Lower lobe of right lung (tissue), 2 donors: Measurements from ENCODE around the gene SNAPC2. TPM values are rescaled to one million over a fixed set of nuclear protein-coding genes. Genes with fewer than 3 reads are reported as not detected.

Source experiments
- ATAC-seq, 2 donors: fragments of 200-7000 bp; cut with Tn5 transposase; one replicate each; pipeline ENCODE4 v1.9.1; 2020 to 2022; ENCODE audit warnings: mild to moderate bottlenecking in 2 of 2, moderate library complexity in 2 of 2
- DNase-seq: peaks from one replicate; pipeline ENCODE4 v3.0.0-alpha.2; 2020
- H3K27ac ChIP-seq: fragments of 200-600 bp; one replicate; pipeline ENCODE4 v1.8.0; 2022
- H3K27me3 ChIP-seq: fragments of 200-600 bp; one replicate; pipeline ENCODE4 v1.8.0; 2022; ENCODE audit warnings: low read depth
- H3K36me3 ChIP-seq: fragments of 200-600 bp; one replicate; pipeline ENCODE4 v1.8.0; 2022; ENCODE audit warnings: mild to moderate bottlenecking
- H3K4me1 ChIP-seq: fragments of 200-600 bp; one replicate; pipeline ENCODE4 v1.8.0; 2022
- H3K4me3 ChIP-seq: fragments of 200-600 bp; one replicate; pipeline ENCODE4 v1.8.0; 2022; ENCODE audit warnings: mild to moderate bottlenecking
- H3K9me3 ChIP-seq: fragments of 200-600 bp; one replicate; pipeline ENCODE4 v1.8.0; 2022
- intact Hi-C: fragments of 100-400 bp; cut with DNase I; formaldehyde crosslinking; loops from one replicate; pipeline ENCODE4 v1.11.0; 2022
- long read RNA-seq: library from polyadenylated mRNA; unstranded; transcript quantifications from one replicate; pipeline ENCODE4 v2.0.0, GENCODE V29; 2021
- total RNA-seq: library from RNA; stranded (reverse); fragmentation: NEBNext Ultra II Directional; extraction: Animal tissue kit (Norgen Biotek cat#: 25700); gene quantifications from one replicate; pipeline ENCODE4 v1.2.1, GENCODE V29; 2021
- TF ChIP-seq, protein P1 (sequence below): fragments of 200-600 bp; IDR thresholded peaks from one replicate; pipeline ENCODE4 v1.8.0; 2022; ENCODE audit warnings: antibody characterized with exemption, mild to moderate bottlenecking
- donor health status: DM: no; HTN: yes; CAD: no; lungs with severe emphysema.

The SNAPC2 gene, protein sequence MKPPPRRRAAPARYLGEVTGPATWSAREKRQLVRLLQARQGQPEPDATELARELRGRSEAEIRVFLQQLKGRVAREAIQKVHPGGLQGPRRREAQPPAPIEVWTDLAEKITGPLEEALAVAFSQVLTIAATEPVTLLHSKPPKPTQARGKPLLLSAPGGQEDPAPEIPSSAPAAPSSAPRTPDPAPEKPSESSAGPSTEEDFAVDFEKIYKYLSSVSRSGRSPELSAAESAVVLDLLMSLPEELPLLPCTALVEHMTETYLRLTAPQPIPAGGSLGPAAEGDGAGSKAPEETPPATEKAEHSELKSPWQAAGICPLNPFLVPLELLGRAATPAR
- 17.6 TPM for total RNA-seq
- long read RNA-seq, transcript SNAPC2-206 (5 exons, 1,413 nt), result minor isoform, 17 of 55 reads
- long read RNA-seq, transcript SNAPC2-201 (5 exons, 1,542 nt), result major isoform, 18 of 55 reads
- long read RNA-seq, partial matches to known transcripts, result 15 of 55 reads
- long read RNA-seq, other reads (novel, unspliced or antisense), result 2 of 55 reads

DNA sequence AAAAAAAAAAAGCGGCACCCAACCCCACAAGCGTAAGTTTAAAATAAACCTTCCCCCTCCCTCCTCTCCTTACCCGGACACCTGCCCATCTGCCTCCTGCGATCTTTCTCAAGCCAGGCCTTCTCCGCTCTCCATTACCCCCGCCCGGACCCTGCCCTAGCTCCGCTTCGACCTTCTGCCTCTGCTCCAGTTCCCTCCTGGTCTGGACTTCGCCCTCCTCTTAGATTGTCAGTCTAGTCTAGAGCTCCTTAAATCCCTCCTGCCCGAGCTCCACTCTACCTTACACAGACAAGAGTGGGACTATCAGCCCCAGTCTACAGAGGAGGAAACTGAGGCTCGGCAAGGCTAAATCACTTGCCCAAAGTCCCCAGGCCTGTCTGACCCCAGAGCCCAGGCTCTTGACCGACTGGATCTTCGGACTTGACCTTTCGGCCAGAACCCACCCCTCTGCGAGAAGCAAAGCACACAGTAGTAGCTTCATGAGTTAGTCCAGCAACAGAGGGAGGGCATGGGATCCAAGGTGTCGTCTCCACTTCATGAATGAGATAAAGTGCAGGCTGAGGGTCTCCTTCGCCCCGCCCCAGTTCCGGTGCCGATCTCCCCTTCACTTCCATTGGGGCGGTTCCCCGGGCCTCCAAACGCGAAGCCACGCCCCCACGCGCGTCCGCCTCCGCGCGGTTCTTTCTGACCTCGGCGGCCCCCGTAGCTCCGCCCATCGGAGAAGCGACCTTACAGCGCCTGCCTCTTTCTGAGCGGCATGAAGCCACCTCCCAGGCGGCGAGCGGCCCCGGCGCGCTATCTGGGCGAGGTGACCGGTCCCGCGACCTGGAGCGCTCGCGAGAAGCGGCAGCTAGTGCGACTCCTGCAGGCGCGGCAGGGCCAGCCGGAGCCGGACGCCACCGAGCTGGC, at the start of gene SNAPC2:
TSS of gene SNAPC2 (plus strand) at position 729 of the 909 bp plus-strand sequence. CDS start at position 758, 29 bp downstream.
- Histone ChIP-seq H3K4me1 (peaks cover 57% of the 10 kb centered on the region), H3K36me3 (peaks cover 15% of the 10 kb centered on the region), H3K27me3 (peaks cover 40% of the 10 kb centered on the region), H3K9me3 (no peaks in the 10 kb centered on the region), H3K27ac (peak within 1 kb of the TSS; percentile 83), H3K4me3 (peak within 1 kb of the TSS; percentile 80)
- peak; percentile 82 to 84 for ATAC-seq
- intact Hi-C loops, result no loop called here
- peak; percentile 98 for DNase-seq
- TF ChIP-seq, protein P1, sequence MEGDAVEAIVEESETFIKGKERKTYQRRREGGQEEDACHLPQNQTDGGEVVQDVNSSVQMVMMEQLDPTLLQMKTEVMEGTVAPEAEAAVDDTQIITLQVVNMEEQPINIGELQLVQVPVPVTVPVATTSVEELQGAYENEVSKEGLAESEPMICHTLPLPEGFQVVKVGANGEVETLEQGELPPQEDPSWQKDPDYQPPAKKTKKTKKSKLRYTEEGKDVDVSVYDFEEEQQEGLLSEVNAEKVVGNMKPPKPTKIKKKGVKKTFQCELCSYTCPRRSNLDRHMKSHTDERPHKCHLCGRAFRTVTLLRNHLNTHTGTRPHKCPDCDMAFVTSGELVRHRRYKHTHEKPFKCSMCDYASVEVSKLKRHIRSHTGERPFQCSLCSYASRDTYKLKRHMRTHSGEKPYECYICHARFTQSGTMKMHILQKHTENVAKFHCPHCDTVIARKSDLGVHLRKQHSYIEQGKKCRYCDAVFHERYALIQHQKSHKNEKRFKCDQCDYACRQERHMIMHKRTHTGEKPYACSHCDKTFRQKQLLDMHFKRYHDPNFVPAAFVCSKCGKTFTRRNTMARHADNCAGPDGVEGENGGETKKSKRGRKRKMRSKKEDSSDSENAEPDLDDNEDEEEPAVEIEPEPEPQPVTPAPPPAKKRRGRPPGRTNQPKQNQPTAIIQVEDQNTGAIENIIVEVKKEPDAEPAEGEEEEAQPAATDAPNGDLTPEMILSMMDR, result no peak

DNA sequence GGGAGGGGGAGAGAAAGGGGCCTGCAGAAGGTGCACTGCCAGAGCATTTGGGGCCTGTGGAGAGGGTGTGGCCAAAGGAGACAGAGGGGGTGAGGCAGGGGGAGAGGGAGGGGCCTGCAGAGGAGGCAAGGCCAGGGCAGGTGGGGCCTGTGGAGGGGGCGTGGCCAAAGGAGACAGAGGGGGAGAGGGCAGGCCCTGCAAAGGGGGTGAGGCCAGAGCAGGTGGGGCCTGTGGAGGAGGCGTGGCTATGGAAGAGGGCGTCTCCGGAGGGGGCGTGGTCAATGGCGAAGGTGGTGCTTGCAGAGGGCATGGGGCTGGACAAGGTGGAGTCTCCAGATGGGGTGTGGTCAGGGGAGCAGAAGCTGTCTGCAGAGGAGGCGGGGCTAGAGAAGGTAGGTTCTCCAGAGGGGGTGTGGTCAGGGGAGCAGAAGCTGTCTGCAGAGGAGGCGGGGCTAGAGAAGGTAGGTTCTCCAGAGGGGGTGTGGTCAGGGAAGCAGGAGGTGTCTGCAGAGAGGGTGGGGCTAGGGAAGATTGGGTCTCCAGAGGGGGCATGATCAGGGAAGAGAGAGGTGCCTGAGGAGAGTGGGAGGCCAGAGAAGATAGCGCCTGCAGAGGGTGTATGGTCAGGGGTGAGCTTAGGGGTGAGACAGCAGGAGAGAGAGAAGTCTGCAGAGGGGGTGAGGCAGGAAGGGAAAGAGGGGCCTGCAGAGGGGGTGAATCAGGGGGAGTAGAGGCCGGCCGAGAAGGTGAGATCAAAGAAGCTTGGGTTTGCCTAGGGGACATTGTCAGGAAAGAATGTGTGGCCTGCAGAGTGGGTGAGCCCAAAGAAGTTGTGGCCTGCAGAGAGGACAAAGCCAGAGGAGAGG, 49.3 kb upstream of the SNAPC2 start:
- DNase-seq, result no peak
- no peaks in the 10 kb centered on the region for H3K9me3 ChIP-seq
- peaks cover 31% of the 10 kb centered on the region for H3K27me3 ChIP-seq
- intact Hi-C loops, result no loop called here
- no peak for ATAC-seq
- no peaks in the 10 kb centered on the region for H3K36me3 ChIP-seq
- H3K4me1 ChIP-seq, result peaks cover 45% of the 10 kb centered on the region
- H3K27ac ChIP-seq, result no peak overlapping the region
- TF ChIP-seq, protein P1, result no peak
- H3K4me3 ChIP-seq, result no peak overlapping the region

DNA sequence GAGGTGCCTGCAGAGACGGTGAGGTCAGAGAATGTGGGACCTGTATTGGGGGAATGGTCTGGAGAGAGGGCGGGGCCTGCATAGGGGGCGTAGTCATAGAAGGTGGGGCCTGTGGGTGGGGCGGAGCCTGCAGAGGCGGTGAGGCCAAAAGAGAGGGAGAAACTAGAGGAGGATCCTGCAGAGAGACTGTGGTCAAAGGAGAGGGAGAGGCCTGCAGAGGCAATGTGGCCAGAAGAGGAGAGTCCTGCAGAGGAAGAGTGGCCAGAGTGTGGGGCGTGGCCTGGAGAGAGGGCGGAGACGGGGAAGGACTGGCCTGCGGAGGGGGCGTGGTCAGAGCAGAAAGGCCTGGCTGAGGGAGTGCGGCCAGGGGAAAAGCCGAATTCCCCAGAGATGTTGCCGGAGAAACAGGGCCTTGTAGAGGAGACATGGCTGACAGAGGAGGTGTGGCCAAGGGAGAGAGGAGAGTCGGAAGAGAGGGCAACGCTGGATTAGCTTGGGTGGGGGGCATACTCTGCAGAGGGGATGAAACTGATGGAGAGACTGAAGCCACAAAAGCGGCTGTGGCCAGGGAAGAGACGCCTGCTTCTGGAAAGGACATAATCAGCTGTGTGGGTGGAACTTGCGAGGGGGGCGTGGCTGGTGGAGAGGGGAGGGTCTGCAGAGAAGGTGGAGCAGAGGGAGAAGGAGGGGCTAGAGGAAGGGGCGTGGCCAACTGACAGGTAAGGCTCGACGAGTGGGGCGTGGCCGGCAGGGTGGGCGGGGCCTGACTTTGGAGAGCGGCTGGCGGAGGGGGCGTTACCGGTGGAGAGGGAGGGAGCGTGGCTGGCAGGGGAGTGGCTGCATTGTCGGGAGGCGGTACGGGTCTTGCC, 48.5 kb upstream of the SNAPC2 start:
- TF ChIP-seq, protein P1, result no peak
- Histone ChIP-seq H3K27me3 (peaks cover 31% of the 10 kb centered on the region), H3K4me3 (peak overlapping the region; percentile 29), H3K4me1 (peaks cover 45% of the 10 kb centered on the region), H3K36me3 (no peaks in the 10 kb centered on the region), H3K27ac (no peak overlapping the region), H3K9me3 (no peaks in the 10 kb centered on the region)
- DNase-seq (peak; percentile 96), ATAC-seq (peak; percentile 62 to 76)
- intact Hi-C loops, result no loop called here

DNA sequence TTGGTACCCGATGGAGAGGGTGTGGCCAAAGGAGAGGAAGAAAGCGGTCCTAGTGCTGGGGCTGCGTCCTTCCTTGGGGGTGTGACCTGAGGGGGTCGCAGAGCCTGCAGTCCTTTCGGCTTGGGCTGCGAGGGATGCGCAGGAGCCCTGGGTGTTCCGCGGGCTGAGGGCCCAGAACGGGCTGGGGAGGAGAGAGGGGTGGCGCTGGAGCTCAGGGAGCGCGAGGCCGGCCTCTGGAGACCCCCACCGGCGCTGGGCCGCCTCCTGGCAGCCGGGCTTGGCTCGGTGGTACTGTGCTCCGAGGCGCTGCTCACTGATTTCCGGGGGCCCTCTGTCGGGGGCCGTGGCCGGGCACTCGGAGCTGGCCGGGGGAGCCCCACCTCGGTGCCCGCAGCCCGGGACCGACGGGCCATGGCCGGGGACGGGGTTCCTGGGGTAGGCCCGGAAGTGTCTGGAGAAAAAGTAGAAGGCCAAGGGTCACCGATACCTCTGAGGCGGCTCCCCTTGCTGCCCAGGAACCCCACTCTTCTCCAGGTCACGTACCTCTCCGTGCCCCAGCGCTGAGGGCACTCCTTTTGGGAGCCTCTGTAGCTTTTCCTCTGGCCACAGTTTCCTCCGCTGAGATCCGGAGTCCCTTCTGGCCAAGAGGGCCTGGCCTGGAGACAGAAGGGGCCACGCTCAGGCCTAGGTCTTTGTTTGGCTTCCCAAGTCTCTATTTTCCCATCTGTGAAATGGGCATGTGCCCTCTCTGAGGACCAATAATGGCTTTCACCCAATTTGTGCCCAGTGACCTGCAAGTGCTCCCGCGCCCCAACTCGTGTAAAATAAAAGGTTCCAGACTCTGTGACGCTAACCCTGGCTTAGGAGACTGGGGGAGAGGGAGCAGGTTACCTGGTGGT, 47.6 kb upstream of the SNAPC2 start:
- Histone ChIP-seq H3K27me3 (peaks cover 31% of the 10 kb centered on the region), H3K9me3 (no peaks in the 10 kb centered on the region), H3K27ac (no peak overlapping the region), H3K36me3 (no peaks in the 10 kb centered on the region), H3K4me1 (peaks cover 45% of the 10 kb centered on the region), H3K4me3 (no peak overlapping the region)
- TF ChIP-seq, protein P1, result no peak
- ATAC-seq (no peak), DNase-seq (no peak)
- intact Hi-C loops, result no loop called here
